GM23338 (cell line): ENCODE data around the gene RGS17.

Source experiments
- ZNF331 ChIP-seq: fragments of 250-450 bp; sonication (Bioruptor Pico); IDR thresholded peaks from 2 replicates; pipeline ENCODE4 v1.5.0; 2020; ENCODE audit warnings: low read depth, mild to moderate bottlenecking, moderate library complexity
- TF ChIP-seq, protein P1 (sequence below), 2 experiments: fragments of 200-600 bp in 1 of 2; sonication (generic) in 1 of 2; conservative IDR thresholded peaks; 2 replicates each; pipeline versions ENCODE4 v1.5.1 to v1.6.1; 2016 to 2017; ENCODE audit warnings: antibody characterized with exemption in 2 of 2, low read depth in 2 of 2, mild to moderate bottlenecking in 2 of 2, moderate library complexity in 1 of 2

DNA sequence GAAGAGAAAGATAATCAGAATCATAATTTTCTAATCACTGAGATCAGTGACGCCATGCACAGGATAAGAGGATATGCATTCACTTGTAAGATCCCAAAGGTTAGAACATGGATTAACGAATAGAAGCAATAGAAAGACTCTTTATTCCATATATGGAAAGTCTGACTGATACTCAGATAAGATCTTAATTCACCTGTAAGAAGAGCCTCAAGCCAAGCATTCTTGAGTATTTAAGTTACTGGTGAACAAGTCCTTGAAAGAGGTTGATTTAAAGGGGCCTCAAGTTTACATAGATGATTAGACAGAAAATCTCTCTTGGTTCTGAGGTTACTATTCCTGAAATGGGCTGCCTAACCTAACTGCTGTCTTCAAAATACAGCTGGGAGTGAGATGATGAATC, 74.8 kb downstream of the RGS17 start:
- TF ChIP-seq, protein P1, sequence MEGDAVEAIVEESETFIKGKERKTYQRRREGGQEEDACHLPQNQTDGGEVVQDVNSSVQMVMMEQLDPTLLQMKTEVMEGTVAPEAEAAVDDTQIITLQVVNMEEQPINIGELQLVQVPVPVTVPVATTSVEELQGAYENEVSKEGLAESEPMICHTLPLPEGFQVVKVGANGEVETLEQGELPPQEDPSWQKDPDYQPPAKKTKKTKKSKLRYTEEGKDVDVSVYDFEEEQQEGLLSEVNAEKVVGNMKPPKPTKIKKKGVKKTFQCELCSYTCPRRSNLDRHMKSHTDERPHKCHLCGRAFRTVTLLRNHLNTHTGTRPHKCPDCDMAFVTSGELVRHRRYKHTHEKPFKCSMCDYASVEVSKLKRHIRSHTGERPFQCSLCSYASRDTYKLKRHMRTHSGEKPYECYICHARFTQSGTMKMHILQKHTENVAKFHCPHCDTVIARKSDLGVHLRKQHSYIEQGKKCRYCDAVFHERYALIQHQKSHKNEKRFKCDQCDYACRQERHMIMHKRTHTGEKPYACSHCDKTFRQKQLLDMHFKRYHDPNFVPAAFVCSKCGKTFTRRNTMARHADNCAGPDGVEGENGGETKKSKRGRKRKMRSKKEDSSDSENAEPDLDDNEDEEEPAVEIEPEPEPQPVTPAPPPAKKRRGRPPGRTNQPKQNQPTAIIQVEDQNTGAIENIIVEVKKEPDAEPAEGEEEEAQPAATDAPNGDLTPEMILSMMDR (conservative IDR thresholded peaks at IDR 0.05; ENCODE audit: low read depth in 2 of 2): no peak
- TF ChIP-seq ZNF331 (CRISPR knock-in tag): no peak
